Activated CD4-positive, alpha-beta memory T cell treated with anti-CD3 and anti-CD28 coated beads for 36 hours (primary cell): ENCODE measurements around the gene MARF1. TPM values are rescaled to one million over a fixed set of nuclear protein-coding genes. Genes with fewer than 3 reads are reported as not detected.
"Not testable (repeated sequence)": the region's sequence is repeated elsewhere in the genome, so short reads cannot be mapped to it uniquely, and the experiment has no call there.

Experiments used
- CTCF ChIA-PET: fragments of 350-600 bp; sonication (Branson Sonifier 250); formaldehyde crosslinking; loops from one replicate; lab custom pipeline; 2021; ENCODE audit warnings: antibody characterized with exemption, inconsistent platforms; lab: Charles Lee
- POLR2A ChIA-PET: fragments of 350-600 bp; sonication (Branson Sonifier 250); formaldehyde crosslinking; loops from one replicate; lab custom pipeline; 2021; ENCODE audit warnings: antibody characterized with exemption; lab: Charles Lee
- DNase-seq: peaks from one replicate; pipeline ENCODE4 v3.0.0-alpha.2; 2020
- H3K27ac Mint-ChIP-seq: one replicate; pipeline ENCODE4 v1.8.0; 2021; ENCODE audit warnings: mixed read lengths
- H3K27me3 Mint-ChIP-seq: one replicate; pipeline ENCODE4 v1.8.0; 2021; ENCODE audit warnings: mixed read lengths
- H3K36me3 Mint-ChIP-seq: one replicate; pipeline ENCODE4 v1.8.0; 2021; ENCODE audit warnings: mixed read lengths
- H3K4me1 Mint-ChIP-seq: one replicate; pipeline ENCODE4 v1.8.0; 2021; ENCODE audit warnings: low read depth, mixed read lengths
- H3K4me3 Mint-ChIP-seq: one replicate; pipeline ENCODE4 v1.8.0; 2021; ENCODE audit warnings: mild to moderate bottlenecking, mixed read lengths
- H3K9me3 Mint-ChIP-seq: one replicate; pipeline ENCODE4 v1.8.0; 2021; ENCODE audit warnings: mixed read lengths
- intact Hi-C: fragments of 100-400 bp; cut with micrococcal nuclease; formaldehyde crosslinking; loops from one replicate; pipeline ENCODE4 v1.15.1; 2023
- total RNA-seq, 2 experiments: library from RNA; stranded (reverse); gene quantifications; one replicate each; pipeline ENCODE4 v1.2.3, GENCODE V29; 2021

Gene MARF1, protein sequence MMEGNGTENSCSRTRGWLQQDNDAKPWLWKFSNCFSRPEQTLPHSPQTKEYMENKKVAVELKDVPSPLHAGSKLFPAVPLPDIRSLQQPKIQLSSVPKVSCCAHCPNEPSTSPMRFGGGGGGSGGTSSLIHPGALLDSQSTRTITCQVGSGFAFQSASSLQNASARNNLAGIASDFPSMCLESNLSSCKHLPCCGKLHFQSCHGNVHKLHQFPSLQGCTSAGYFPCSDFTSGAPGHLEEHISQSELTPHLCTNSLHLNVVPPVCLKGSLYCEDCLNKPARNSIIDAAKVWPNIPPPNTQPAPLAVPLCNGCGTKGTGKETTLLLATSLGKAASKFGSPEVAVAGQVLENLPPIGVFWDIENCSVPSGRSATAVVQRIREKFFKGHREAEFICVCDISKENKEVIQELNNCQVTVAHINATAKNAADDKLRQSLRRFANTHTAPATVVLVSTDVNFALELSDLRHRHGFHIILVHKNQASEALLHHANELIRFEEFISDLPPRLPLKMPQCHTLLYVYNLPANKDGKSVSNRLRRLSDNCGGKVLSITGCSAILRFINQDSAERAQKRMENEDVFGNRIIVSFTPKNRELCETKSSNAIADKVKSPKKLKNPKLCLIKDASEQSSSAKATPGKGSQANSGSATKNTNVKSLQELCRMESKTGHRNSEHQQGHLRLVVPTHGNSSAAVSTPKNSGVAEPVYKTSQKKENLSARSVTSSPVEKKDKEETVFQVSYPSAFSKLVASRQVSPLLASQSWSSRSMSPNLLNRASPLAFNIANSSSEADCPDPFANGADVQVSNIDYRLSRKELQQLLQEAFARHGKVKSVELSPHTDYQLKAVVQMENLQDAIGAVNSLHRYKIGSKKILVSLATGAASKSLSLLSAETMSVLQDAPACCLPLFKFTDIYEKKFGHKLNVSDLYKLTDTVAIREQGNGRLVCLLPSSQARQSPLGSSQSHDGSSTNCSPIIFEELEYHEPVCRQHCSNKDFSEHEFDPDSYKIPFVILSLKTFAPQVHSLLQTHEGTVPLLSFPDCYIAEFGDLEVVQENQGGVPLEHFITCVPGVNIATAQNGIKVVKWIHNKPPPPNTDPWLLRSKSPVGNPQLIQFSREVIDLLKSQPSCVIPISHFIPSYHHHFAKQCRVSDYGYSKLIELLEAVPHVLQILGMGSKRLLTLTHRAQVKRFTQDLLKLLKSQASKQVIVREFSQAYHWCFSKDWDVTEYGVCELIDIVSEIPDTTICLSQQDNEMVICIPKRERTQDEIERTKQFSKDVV (N-terminal part only)
- 10 to 100 TPM; 61.9 to 62.6 TPM for total RNA-seq

DNA sequence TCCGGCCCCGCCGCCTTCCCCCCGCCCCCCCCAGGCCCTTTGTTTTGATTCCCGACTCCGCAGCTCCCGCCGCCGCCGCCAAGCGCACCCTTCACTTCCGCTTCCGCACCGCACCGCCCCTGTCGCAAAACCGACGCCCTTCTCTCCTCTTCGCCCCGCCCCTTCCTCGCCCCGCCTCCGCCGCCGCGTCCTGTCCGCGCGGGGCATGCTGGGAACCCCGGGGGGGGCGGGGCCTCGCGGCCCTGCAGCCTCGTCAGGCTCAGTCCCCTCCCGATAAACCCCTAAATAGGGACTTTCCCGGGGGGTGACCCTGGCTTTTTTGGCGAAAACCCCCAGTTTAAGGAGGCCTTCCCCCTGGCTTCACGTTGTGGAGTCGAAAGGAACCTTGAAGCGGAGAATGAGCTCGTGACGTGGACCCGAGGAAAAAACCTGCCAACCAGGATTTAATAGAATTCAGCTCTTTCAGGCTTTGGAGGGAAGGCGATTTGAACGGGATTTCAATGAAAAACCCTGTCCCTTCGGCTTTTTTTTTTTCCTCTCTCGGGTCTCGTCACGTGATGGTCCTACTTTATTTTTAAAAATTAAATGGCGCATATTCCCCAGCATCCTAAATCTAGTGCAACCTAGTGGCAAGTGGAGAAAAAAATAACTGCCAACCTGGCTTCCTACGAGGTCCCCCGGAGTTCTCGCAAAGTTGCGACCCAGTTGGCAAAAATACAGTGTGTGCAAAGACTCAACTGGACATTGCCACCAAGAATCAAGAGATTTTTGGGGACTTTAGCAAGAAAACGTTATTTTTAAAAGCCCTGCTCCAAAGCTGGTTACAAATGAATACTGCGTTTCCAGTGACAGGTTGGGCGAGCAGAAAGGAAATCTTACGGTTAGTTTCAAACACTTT, at the start of gene MARF1:
Gene MARF1 (minus strand): TSS at position 107 of the 898 bp plus-strand sequence. CDS start 3,921 bp downstream, outside the sequence.
- H3K9me3 Mint-ChIP-seq = no peaks in the 10 kb centered on the region
- ChIA-PET POLR2A (interaction anchor here (0.9 to 2.2 kb wide), 3 partner anchors 8 to 245 kb away, joined by 3 to 9 read pairs (median 5); partner anchors contain the start of gene CEP20), CTCF (interaction anchor here (0.8 to 2.1 kb wide), 15 partner anchors 9 to 221 kb away, joined by 3 to 12 read pairs (median 4); no protein-coding TSS in a partner anchor)
- DNase-seq = peak; percentile 99
- peak within 1 kb of the TSS; percentile 98 for H3K27ac Mint-ChIP-seq
- intact Hi-C loops = loop anchor here (1.0 to 5.0 kb wide), 5 partner anchors 8 to 1011 kb away; partner anchors contain the start of genes BFAR and PARN
- peaks cover 45% of the 10 kb centered on the region for H3K4me1 Mint-ChIP-seq
- peaks cover 14% of the 10 kb centered on the region for H3K36me3 Mint-ChIP-seq
- H3K4me3 Mint-ChIP-seq = peak within 1 kb of the TSS; percentile 82
- H3K27me3 Mint-ChIP-seq = no peaks in the 10 kb centered on the region

DNA sequence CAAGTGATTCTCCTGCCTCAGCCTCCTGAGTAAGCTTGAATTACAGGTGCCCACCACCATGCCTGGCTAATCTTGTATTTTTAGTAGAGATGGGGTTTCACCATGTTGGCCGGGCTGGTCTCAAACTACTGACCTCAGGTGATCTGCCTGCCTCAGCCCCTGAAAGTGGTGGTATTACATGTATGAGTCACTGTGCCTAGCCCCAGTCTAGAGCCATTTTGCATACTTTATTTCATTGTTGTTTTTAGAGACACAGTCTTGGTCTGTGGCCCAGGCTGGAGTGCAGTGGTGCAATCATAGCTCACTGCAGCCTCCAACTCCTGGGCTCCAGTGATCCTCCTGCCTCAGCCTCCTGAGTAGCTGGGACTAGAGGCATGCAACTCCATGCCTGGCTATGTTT, 49.6 kb upstream of the MARF1 start:
- DNase-seq, intact Hi-C loops, POLR2A ChIA-PET, H3K4me3 Mint-ChIP-seq, H3K9me3 Mint-ChIP-seq, H3K27ac Mint-ChIP-seq, H3K27me3 Mint-ChIP-seq, H3K4me1 Mint-ChIP-seq: not testable (repeated sequence)
- CTCF ChIA-PET = interaction anchor here (0.9 to 1.4 kb wide), 3 partner anchors 10 to 265 kb away, joined by 3 to 5 read pairs (median 4); no protein-coding TSS in a partner anchor
- peaks cover 49% of the 10 kb centered on the region for H3K36me3 Mint-ChIP-seq

DNA sequence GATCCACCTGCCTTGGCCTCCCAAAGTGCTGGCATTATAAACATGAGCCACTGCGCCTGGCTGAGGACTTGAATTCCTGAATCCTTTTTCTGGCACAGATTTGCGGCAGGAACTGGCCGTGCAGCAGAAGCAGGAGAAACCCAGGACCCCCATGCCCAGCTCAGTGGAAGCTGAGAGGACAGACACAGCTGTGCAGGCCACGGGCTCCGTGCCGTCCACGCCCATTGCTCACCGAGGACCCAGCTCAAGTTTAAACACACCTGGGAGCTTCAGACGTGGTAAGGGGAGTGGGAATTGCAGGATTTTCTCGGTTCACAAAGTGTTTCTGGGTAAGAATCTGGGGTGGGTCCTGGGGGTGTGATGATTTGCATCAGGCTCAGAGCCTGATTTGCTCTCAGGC, 48.1 kb upstream of the MARF1 start:
- Mint-ChIP-seq H3K9me3 (no peaks in the 10 kb centered on the region), H3K27me3 (no peaks in the 10 kb centered on the region), H3K36me3 (peaks cover 46% of the 10 kb centered on the region), H3K4me3 (no peak overlapping the region), H3K4me1 (no peaks in the 10 kb centered on the region), H3K27ac (no peak overlapping the region)
- CTCF ChIA-PET = interaction anchor here (0.6 to 1.4 kb wide), 3 partner anchors 9 to 50 kb away, joined by 3 to 5 read pairs (median 3); partner anchors contain the start of gene MARF1
- DNase-seq = no peak
- POLR2A ChIA-PET = no interaction called here
- intact Hi-C loops = no loop called here

DNA sequence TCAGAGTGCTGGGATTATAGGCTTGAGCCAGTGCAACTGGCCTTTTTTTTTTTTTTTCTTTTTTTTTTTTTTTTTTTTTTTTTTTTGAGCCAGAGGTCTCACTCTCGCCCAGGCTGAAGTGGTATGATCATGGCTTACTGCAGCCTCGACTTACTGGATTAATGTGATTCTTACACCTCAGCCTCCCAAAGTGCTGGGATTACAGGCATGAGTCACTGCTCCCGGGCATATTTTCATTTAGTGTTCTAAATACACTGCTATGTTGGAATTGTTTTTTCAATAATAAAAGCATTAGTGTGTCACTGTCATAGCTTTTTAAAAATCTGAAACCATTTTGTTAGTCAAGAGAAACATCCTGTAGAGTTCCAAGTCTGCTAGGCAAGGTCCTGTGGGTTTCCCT, 47.3 kb upstream of the MARF1 start:
- Mint-ChIP-seq H3K4me3 (no peak overlapping the region), H3K27me3 (no peaks in the 10 kb centered on the region), H3K4me1 (no peaks in the 10 kb centered on the region), H3K36me3 (peaks cover 46% of the 10 kb centered on the region), H3K9me3 (no peaks in the 10 kb centered on the region), H3K27ac (no peak overlapping the region)
- CTCF ChIA-PET = interaction anchor here (0.6 kb wide), 1 partner anchor 49 kb away, joined by 3 read pairs; no protein-coding TSS in a partner anchor
- POLR2A ChIA-PET = no interaction called here
- DNase-seq = no peak
- intact Hi-C loops = no loop called here

DNA sequence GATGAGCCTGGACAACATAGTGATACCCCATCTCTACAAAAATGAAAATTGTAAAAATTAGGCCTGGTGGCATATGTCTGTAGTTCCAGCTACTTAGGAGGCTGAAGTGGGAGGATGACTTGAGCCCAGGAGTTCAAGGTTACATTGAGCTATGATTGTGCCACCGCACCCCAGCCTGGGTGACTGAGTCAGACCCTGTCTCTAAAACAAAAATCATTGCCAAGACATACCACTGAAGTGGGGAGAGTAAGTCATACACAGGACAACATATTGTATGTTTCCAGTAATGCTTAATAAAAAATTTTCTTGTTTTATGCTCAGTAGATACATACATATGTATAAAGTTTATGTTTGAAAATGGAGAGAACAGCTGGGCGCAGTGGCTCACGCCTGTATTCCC, 46.3 kb upstream of the MARF1 start:
- Mint-ChIP-seq H3K36me3 (peaks cover 51% of the 10 kb centered on the region), H3K27me3 (no peaks in the 10 kb centered on the region), H3K9me3 (no peaks in the 10 kb centered on the region), H3K4me3 (no peak overlapping the region), H3K27ac (no peak overlapping the region), H3K4me1 (no peaks in the 10 kb centered on the region)
- ChIA-PET CTCF (no interaction called here), POLR2A (no interaction called here)
- DNase-seq = no peak
- intact Hi-C loops = no loop called here

DNA sequence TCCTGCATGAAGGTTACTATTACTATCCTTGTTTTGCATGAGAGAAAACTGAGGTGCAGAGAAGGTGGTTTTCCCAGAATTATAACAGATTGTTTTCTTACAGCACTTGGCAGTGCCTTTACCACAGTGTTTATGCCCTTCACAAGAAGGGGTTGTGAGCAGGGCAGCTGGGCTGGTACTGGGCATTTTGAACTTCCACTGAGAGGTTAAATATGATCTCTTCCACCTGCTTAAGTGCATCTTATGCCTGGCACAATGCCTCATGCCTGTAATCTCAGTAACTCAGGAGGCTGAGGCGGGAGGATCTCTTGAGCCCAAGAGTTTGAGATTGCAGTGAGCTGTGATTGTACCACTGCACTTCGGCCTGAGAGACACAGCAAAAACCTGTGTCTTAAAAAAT, 43.3 kb upstream of the MARF1 start:
- intact Hi-C loops = no loop called here
- H3K9me3 Mint-ChIP-seq = no peaks in the 10 kb centered on the region
- no peaks in the 10 kb centered on the region for H3K27me3 Mint-ChIP-seq
- no peak overlapping the region for H3K27ac Mint-ChIP-seq
- ChIA-PET CTCF (interaction anchor here (1.4 kb wide), 1 partner anchor 18 kb away, joined by 5 read pairs; no protein-coding TSS in a partner anchor), POLR2A (no interaction called here)
- no peak for DNase-seq
- H3K36me3 Mint-ChIP-seq = peaks cover 37% of the 10 kb centered on the region
- no peak overlapping the region for H3K4me3 Mint-ChIP-seq
- peaks cover 7% of the 10 kb centered on the region for H3K4me1 Mint-ChIP-seq

DNA sequence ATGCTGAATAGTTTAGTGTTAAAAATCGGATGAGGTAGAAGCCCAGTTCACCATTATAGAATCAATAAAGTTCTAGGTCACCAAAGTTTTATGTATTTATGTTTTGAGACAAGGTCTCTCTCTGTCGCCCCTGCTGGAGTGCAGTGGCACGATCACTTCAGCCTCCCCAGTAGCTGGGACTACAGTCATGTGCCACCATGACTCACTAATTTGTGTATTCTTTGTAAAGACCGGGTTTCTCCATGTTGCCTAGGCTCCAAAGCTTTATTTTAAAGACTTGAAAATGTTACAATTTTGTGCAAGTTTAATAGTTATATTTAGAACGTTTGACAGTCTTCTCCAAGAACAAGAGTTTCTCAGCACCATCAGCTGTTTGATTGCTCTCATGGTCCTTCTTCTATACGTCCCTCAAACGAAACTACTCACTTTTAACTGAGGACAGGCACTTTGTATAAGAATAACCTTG, 39.2 kb upstream of the MARF1 start:
- Mint-ChIP-seq H3K27ac (no peak overlapping the region), H3K4me1 (peaks cover 12% of the 10 kb centered on the region), H3K9me3 (no peaks in the 10 kb centered on the region), H3K36me3 (peaks cover 30% of the 10 kb centered on the region), H3K27me3 (no peaks in the 10 kb centered on the region), H3K4me3 (no peak overlapping the region)
- POLR2A ChIA-PET = no interaction called here
- intact Hi-C loops = no loop called here
- CTCF ChIA-PET = interaction anchor here (0.6 to 2.6 kb wide), 12 partner anchors 10 to 660 kb away, joined by 3 to 14 read pairs (median 6); partner anchors contain the start of gene MARF1
- peak; percentile 71 for DNase-seq

DNA sequence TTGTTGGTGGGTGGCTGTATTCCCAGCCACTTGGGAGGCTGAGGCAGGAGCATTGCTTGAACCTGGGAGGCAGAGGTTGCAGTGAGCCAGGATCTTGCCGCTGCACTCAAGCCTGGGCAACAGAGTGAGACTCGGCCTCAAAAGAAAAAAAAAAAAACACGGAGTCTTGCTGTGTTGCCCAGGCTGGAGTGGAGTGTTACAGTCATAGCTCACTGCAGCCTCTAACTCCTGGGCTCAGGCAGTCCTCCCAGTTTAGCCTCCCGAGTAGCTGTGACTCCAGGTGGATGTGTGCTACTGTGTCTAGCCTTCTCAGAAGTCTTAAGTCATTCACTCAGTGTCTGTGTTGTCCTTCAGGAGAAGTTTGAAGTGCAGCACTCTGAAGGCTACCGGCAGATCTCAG, 34.5 kb upstream of the MARF1 start:
- Mint-ChIP-seq H3K27me3 (no peaks in the 10 kb centered on the region), H3K9me3 (no peaks in the 10 kb centered on the region), H3K27ac (no peak overlapping the region), H3K4me1 (peaks cover 41% of the 10 kb centered on the region), H3K36me3 (peaks cover 39% of the 10 kb centered on the region), H3K4me3 (no peak overlapping the region)
- CTCF ChIA-PET = no interaction called here
- intact Hi-C loops = no loop called here
- DNase-seq = no peak
- POLR2A ChIA-PET = interaction anchor here (0.5 kb wide), 1 partner anchor 8 kb away, joined by 7 read pairs; no protein-coding TSS in a partner anchor

DNA sequence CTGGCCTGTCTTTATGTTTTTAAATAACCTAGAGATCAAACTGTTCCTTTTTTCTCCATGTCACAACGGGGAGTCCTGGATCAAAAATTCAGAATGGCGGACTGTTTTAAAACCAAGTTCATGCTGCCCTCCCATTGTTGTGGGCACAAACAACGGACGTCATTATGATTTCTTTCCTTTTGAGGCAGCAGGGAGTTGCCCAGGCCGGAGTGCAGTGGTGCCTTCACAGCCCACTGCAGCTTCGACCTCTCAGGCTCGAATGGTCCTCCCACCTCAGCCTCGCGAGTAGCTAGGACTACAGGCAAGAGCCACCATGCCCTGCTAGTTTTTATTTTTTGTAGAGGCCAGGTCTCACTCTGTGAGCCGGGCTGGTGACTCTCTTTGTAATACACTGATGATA, 33.6 kb upstream of the MARF1 start:
- intact Hi-C loops = no loop called here
- peaks cover 46% of the 10 kb centered on the region for H3K4me1 Mint-ChIP-seq
- no peak overlapping the region for H3K27ac Mint-ChIP-seq
- ChIA-PET POLR2A (no interaction called here), CTCF (no interaction called here)
- no peaks in the 10 kb centered on the region for H3K9me3 Mint-ChIP-seq
- H3K4me3 Mint-ChIP-seq = no peak overlapping the region
- peaks cover 37% of the 10 kb centered on the region for H3K36me3 Mint-ChIP-seq
- no peaks in the 10 kb centered on the region for H3K27me3 Mint-ChIP-seq
- no peak for DNase-seq

DNA sequence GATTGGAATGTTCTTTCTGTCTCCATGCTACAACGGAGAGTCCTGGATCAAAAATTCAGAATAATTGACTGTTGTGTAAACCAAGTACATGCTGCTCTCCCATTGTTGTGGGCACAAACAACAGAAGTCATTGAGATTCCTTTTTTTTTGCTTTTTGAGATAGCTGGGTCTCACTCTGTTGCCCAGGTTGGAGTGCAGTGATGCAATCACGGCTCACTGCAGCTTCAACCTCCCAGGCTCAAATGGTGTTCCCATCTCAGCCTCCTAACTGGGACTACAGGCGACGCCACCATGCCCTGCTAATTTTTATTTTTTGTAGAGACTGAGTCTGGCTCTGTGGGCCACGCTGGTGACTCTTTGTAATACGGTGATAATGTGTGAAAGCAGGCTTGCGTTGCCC, 31.6 kb upstream of the MARF1 start:
- Mint-ChIP-seq H3K36me3 (peaks cover 34% of the 10 kb centered on the region), H3K27ac (peak overlapping the region; percentile 93), H3K27me3 (no peaks in the 10 kb centered on the region), H3K9me3 (no peaks in the 10 kb centered on the region), H3K4me1 (peaks cover 47% of the 10 kb centered on the region), H3K4me3 (no peak overlapping the region)
- intact Hi-C loops = no loop called here
- POLR2A ChIA-PET = no interaction called here
- CTCF ChIA-PET = interaction anchor here (1.2 kb wide), 1 partner anchor 247 kb away, joined by 3 read pairs; no protein-coding TSS in a partner anchor
- DNase-seq = no peak
